Measurements from ENCODE around the gene CSMD2.

Gene CSMD2

DNA sequence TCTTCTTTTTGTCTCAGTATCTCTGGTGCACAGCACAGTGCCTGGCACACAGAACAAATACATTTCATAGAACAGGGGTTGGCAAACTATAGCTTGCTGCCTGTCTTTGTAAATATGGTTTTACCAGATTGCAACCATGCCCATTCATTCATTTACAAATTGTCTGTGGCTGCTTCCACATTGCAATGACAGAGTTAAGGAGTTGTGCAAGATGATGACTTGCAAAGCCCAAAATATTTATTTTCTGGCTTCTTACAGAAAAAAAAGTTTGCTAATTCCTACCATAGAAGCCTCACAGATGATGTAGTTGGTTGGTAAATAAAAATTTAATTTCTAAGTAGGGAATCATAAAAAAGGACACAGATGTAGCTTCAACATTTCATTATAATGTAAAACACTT, 312.3 kb downstream of the CSMD2 start:
- no peak overlapping the region for H3K4me3 ChIP-seq (ENCODE audit: insufficient read depth, low read length, poor library complexity, severe bottlenecking)
- H3K36me3 ChIP-seq (ENCODE audit: low read length), result no peaks in the 10 kb centered on the region
- no peak overlapping the region for H3K4me2 ChIP-seq (ENCODE audit: low read depth, low read length, poor library complexity, severe bottlenecking)
- no peaks in the 10 kb centered on the region for H3K27me3 ChIP-seq (ENCODE audit: low read length)
- no peaks in the 10 kb centered on the region for H3K9me3 ChIP-seq (ENCODE audit: insufficient read depth, low read length)
- no peaks in the 10 kb centered on the region for H4K20me1 ChIP-seq (ENCODE audit: low read depth, low read length)
- no peak overlapping the region for H2AFZ ChIP-seq (ENCODE audit: low read depth, low read length, severe bottlenecking)
- TF ChIP-seq CTCF (IDR thresholded peaks at IDR 0.05; ENCODE audit: insufficient read depth, low read length, poor library complexity, severe bottlenecking), result no peak
- no peak overlapping the region for H3K27ac ChIP-seq (ENCODE audit: low read depth, low read length)
- no peaks in the 10 kb centered on the region for H3K79me2 ChIP-seq (ENCODE audit: insufficient read depth, low read length)
- no peak overlapping the region for H3K9ac ChIP-seq (ENCODE audit: low read length)
- H3F3A ChIP-seq (ENCODE audit: insufficient read depth), result no peaks in the 10 kb centered on the region
- no peaks in the 10 kb centered on the region for H3K9me2 ChIP-seq (replicated peaks; ENCODE audit: insufficient read depth, low read length)

- no peaks in the 10 kb centered on the region for H3K27me3 ChIP-seq (ENCODE audit: low read length)
- no peaks in the 10 kb centered on the region for H3K79me2 ChIP-seq (ENCODE audit: insufficient read depth, low read length)
- H3K9ac ChIP-seq (ENCODE audit: low read length), result no peak overlapping the region
- no peaks in the 10 kb centered on the region for H3K36me3 ChIP-seq (ENCODE audit: low read length)
- no peaks in the 10 kb centered on the region for H3K9me2 ChIP-seq (replicated peaks; ENCODE audit: insufficient read depth, low read length)
- H3K27ac ChIP-seq (ENCODE audit: low read depth, low read length), result no peak overlapping the region
- TF ChIP-seq CTCF (IDR thresholded peaks at IDR 0.05; ENCODE audit: insufficient read depth, low read length, poor library complexity, severe bottlenecking), result no peak
- no peak for TF ChIP-seq EZH2phosphoT487 (conservative IDR thresholded peaks at IDR 0.05; ENCODE audit: low read length)
- H2AFZ ChIP-seq (ENCODE audit: low read depth, low read length, severe bottlenecking), result no peak overlapping the region
- H3K4me2 ChIP-seq (ENCODE audit: low read depth, low read length, poor library complexity, severe bottlenecking), result no peak overlapping the region
- H4K20me1 ChIP-seq (ENCODE audit: low read depth, low read length), result no peaks in the 10 kb centered on the region
- no peaks in the 10 kb centered on the region for H3K9me3 ChIP-seq (ENCODE audit: insufficient read depth, low read length)
- no peak overlapping the region for H3K4me3 ChIP-seq (ENCODE audit: insufficient read depth, low read length, poor library complexity, severe bottlenecking)
- H3F3A ChIP-seq (ENCODE audit: insufficient read depth), result no peaks in the 10 kb centered on the region
Measured at GRCh38 chr1:33850481-33850880, 314.5 kb downstream of the CSMD2 start.

GRCh38 chr1:33849211-33849610, 315.8 kb downstream of the CSMD2 start:
- TF ChIP-seq CTCF (IDR thresholded peaks at IDR 0.05; ENCODE audit: insufficient read depth, low read length, poor library complexity, severe bottlenecking) (no peak), EZH2phosphoT487 (conservative IDR thresholded peaks at IDR 0.05; ENCODE audit: low read length) (no peak)
- Histone ChIP-seq H3K36me3 (ENCODE audit: low read length) (no peaks in the 10 kb centered on the region), H3K9ac (ENCODE audit: low read length) (no peak overlapping the region), H3K9me3 (ENCODE audit: insufficient read depth, low read length) (no peaks in the 10 kb centered on the region), H3K27ac (ENCODE audit: low read depth, low read length) (no peak overlapping the region), H3K4me2 (ENCODE audit: low read depth, low read length, poor library complexity, severe bottlenecking) (no peak overlapping the region), H2AFZ (ENCODE audit: low read depth, low read length, severe bottlenecking) (no peak overlapping the region), H3K4me3 (ENCODE audit: insufficient read depth, low read length, poor library complexity, severe bottlenecking) (no peak overlapping the region), H3K9me2 (replicated peaks; ENCODE audit: insufficient read depth, low read length) (no peaks in the 10 kb centered on the region), H3F3A (ENCODE audit: insufficient read depth) (no peaks in the 10 kb centered on the region), H3K79me2 (ENCODE audit: insufficient read depth, low read length) (no peaks in the 10 kb centered on the region), H3K27me3 (ENCODE audit: low read length) (no peaks in the 10 kb centered on the region), H4K20me1 (ENCODE audit: low read depth, low read length) (no peaks in the 10 kb centered on the region)
